ENCODE data around the gene CD19.

GRCh38 chr16:28932339-28933141 lies 769 bp downstream of the CD19 start:
- no peak for TF ChIP-seq POLR2A (IDR thresholded peaks at IDR 0.05)
- TF ChIP-seq CTCF (IDR thresholded peaks at IDR 0.05) = no peak
